Stomach (tissue), 9 donors: Measurements from ENCODE around the gene NPM3. TPM values are rescaled to one million over a fixed set of nuclear protein-coding genes. Genes with fewer than 3 reads are reported as not detected.

Source experiments
- DNase-seq, 2 donors: peaks; one replicate each; pipeline versions ENCODE4 v3.0.0 to v3.0.0-alpha.2; 2013 to 2019
- H3K27ac ChIP-seq, 5 donors: fragments of 200-600 bp in 4 of 5; sonication (generic) in 4 of 5; one replicate each; pipeline ENCODE4 v1.5.1; 2013 to 2019; ENCODE audit warnings: mild to moderate bottlenecking in 1 of 5, moderate library complexity in 1 of 5
- H3K27me3 ChIP-seq, 3 donors: fragments of 200-600 bp; sonication (generic); one replicate each; pipeline ENCODE4 v1.5.1; 2017 to 2019; ENCODE audit warnings: mixed run types in 1 of 3
- H3K36me3 ChIP-seq, 4 donors: fragments of 200-600 bp; sonication (generic); 1 replicate in 3 of 4; 2 replicates in 1 of 4; pipeline ENCODE4 v1.5.1; 2016 to 2019
- H3K4me1 ChIP-seq, 4 donors: fragments of 200-600 bp; sonication (generic); one replicate each; pipeline ENCODE4 v1.5.1; 2016 to 2019
- H3K4me3 ChIP-seq, 4 donors: fragments of 200-600 bp; sonication (generic) in 3 of 4; one replicate each; pipeline ENCODE4 v1.5.1; 2016 to 2019; ENCODE audit warnings: mild to moderate bottlenecking in 1 of 4
- H3K9me3 ChIP-seq, 4 donors: fragments of 200-600 bp; sonication (generic); one replicate each; pipeline ENCODE4 v1.5.1; 2016 to 2019
- EP300 ChIP-seq: sonication (generic); formaldehyde crosslinking; IDR thresholded peaks from one replicate; pipeline ENCODE4 v1.6.1; 2017; ENCODE audit warnings: antibody characterized with exemption
- POLR2A ChIP-seq, 4 donors: fragments of 450-650 bp; IDR thresholded peaks; one replicate each; pipeline ENCODE4 v1.6.1; 2016; ENCODE audit warnings: antibody characterized with exemption in 4 of 4, control low read depth in 2 of 4, mild to moderate bottlenecking in 1 of 4, moderate library complexity in 1 of 4
- POLR2AphosphoS5 ChIP-seq, 3 donors: sonication (generic); formaldehyde crosslinking; IDR thresholded peaks; one replicate each; pipeline ENCODE4 v1.6.1; 2016; ENCODE audit warnings: antibody characterized with exemption in 3 of 3
- WGBS, 5 donors: extraction: QIAGEN DNeasy Blood & Tissue Kit in 3 of 5; methylation state at CpG; one replicate each; pipeline versions ENCODE4 v1.1.5 to v1.1.7; 2013 to 2018; 5-methylcytosine and 5-hydroxymethylcytosine counted together
- intact Hi-C: fragments of 100-400 bp; cut with DNase I; formaldehyde crosslinking; loops from one replicate; pipeline ENCODE4 v1.15.1; 2023; ENCODE audit warnings: low total_unique reads
- polyA plus RNA-seq, 3 donors: library from polyadenylated mRNA; stranded (reverse); fragments of 200-250 nt; gene quantifications; one replicate each; pipeline ENCODE4 v1.2.3, GENCODE V29; 2013
- total RNA-seq, 5 donors: library from RNA; depleted of rRNA; stranded (reverse); fragments of >200 nt; gene quantifications; one replicate each; pipeline versions ENCODE4 v1.1.0 to v1.2.3, GENCODE V29; 2014 to 2016
- TF ChIP-seq, protein P1 (sequence below), 7 experiments: fragments of 450-650 bp in 4 of 7; fragments of 200-600 bp in 3 of 7; sonication (generic) in 3 of 7; IDR thresholded peaks; one replicate each; pipeline ENCODE4 v1.5.1; 2016 to 2019; ENCODE audit warnings: antibody characterized with exemption in 7 of 7, control low read depth in 2 of 7, mild to moderate bottlenecking in 1 of 7
- donor health status: healthy with polysubstance abuse.
- donor health status: Bipolar disorder and iron deficiency.
- donor health status: healthy.

NPM3 gene
- total and polyA plus RNA-seq, 8 donors = 2.3 to 68.1 (median 26.0) TPM; not detected in 1

DNA sequence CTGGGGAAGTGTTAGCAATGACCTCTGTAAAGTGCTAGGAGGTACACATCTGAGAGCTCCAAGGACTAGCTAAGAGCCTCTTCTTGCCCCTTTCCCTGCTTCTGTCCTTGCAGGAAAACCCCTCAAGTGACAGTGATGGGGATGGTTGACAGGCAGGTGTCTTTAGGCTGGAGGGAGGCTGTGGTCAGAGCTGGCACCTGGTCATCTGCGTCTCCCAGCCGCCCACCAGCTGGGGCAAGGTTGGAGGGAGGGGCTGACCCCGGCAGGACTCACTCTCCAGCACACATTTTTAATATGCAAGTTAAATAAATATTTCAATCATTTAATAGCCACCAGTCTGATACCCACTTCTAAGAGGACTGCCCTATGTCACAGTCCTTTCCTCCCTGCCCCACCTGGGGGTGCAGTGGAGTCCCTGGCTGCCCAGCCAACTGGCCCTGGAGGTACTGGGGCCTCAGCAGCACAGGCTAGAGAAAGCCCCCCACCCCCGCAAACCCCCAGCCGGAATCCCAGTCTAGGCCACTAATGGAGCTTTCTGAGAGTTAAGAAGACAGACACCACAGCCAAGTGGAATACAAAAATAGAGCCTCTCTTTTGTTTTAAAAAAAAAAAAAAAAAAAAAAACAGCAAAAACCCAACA, 13.6 kb downstream of the NPM3 start:
- intact Hi-C loops = no loop called here
- H3K9me3 ChIP-seq = no peaks in the 10 kb centered on the region
- 79 to 88% (median 81%) methylated on average over 5 of the region's 5 CpGs for WGBS, 5 donors
- H3K27me3 ChIP-seq = peaks cover 20 to 98% (median 50%) of the 10 kb centered on the region in 3 donors
- no peak overlapping the region for H3K27ac ChIP-seq
- no peaks in the 10 kb centered on the region for H3K36me3 ChIP-seq
- TF ChIP-seq POLR2AphosphoS5 (IDR thresholded peaks at IDR 0.05) (no peak), EP300 (no peak)
- TF ChIP-seq, protein P1, sequence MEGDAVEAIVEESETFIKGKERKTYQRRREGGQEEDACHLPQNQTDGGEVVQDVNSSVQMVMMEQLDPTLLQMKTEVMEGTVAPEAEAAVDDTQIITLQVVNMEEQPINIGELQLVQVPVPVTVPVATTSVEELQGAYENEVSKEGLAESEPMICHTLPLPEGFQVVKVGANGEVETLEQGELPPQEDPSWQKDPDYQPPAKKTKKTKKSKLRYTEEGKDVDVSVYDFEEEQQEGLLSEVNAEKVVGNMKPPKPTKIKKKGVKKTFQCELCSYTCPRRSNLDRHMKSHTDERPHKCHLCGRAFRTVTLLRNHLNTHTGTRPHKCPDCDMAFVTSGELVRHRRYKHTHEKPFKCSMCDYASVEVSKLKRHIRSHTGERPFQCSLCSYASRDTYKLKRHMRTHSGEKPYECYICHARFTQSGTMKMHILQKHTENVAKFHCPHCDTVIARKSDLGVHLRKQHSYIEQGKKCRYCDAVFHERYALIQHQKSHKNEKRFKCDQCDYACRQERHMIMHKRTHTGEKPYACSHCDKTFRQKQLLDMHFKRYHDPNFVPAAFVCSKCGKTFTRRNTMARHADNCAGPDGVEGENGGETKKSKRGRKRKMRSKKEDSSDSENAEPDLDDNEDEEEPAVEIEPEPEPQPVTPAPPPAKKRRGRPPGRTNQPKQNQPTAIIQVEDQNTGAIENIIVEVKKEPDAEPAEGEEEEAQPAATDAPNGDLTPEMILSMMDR (IDR thresholded peaks at IDR 0.05) = no peak
- DNase-seq = no peak
- H3K4me3 ChIP-seq = no peak overlapping the region
- peaks cover under 1 to 17% (median 7%) of the 10 kb centered on the region in 4 donors for H3K4me1 ChIP-seq

DNA sequence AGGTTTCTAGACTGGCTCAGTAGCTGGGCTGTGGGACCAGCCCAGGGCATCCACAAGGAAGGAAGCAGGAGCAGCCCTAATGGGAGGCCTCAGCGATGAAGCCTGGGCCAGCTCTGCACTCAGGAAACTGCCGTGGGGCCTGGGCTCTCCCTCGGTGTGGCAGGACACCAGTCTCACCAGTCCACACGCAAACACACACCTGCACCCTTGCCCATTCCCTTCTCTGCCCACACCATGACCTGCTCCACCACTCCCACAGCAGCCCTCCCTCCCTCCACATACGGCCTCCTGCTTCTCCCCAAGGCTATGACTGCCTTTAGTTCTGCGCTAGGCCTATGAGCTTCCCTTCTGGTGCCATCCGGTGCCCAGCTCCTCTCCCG, 14.5 kb downstream of the NPM3 start:
- peaks cover 0 to 8% (median 2%) of the 10 kb centered on the region in 4 donors for H3K4me1 ChIP-seq
- WGBS, 5 donors = 80 to 89% (median 86%) methylated on average over 6 to 8 of the region's 8 CpGs
- H3K27ac ChIP-seq = no peak overlapping the region
- intact Hi-C loops = no loop called here
- peaks cover 14 to 96% (median 41%) of the 10 kb centered on the region in 3 donors for H3K27me3 ChIP-seq
- no peaks in the 10 kb centered on the region for H3K9me3 ChIP-seq
- TF ChIP-seq POLR2A (IDR thresholded peaks at IDR 0.05) = no peak
- TF ChIP-seq, protein P1 (IDR thresholded peaks at IDR 0.05) = no peak
- TF ChIP-seq EP300 = no peak
- no peak for TF ChIP-seq POLR2AphosphoS5 (IDR thresholded peaks at IDR 0.05)
- H3K4me3 ChIP-seq = no peak overlapping the region
- no peaks in the 10 kb centered on the region for H3K36me3 ChIP-seq
- DNase-seq = no peak

DNA sequence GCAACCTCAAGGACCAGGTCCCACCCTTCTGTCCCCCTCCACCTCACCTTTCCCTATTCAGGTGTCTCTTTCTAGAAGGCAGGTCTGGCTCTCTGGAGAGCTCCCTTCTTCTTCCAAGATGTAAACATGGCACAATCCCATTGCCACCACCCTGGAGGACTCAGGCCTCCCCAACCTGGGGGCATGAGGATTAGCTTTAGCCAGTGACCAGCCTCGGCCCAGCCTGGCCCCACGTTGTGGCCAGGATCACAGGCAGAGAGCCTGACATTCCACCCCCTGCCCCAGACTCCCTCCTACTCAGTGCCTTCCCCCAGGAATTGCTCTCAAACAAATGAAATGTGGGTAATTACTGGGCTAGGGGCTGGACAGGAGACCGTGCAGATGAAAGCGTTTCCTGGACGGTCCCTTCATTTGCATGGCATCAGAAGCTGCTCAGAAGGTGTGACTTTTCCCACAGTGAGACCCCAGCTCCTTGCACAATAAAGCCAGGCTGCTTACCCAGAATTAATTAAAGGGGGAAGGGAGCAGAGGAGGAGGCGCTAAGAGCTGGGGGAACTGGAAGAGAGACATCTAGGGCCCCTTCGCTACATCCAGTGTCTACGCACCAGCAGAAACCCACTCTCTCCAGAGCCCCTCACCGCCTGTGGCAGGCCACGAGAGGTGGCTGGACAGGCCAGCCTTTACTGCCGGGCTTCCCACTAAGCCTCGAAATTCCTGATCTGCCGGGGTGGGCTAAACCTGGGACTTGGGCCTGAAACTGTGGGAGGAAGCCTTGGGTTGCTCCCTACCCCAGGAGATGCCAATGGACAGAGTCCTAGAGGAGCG, 15.1 kb downstream of the NPM3 start:
- H3K4me3 ChIP-seq = no peak overlapping the region
- peaks cover 11 to 96% (median 35%) of the 10 kb centered on the region in 3 donors for H3K27me3 ChIP-seq
- H3K36me3 ChIP-seq = no peaks in the 10 kb centered on the region
- intact Hi-C loops = no loop called here
- WGBS, 5 donors = 65 to 73% (median 73%) methylated on average over 12 to 14 of the region's 14 CpGs
- DNase-seq = no peak
- H3K9me3 ChIP-seq = no peaks in the 10 kb centered on the region
- TF ChIP-seq POLR2AphosphoS5 (IDR thresholded peaks at IDR 0.05) = no peak
- TF ChIP-seq, protein P1 (IDR thresholded peaks at IDR 0.05) = no peak
- H3K27ac ChIP-seq = no peak overlapping the region
- peaks cover 0 to 2% (median under 1%) of the 10 kb centered on the region in 4 donors for H3K4me1 ChIP-seq

DNA sequence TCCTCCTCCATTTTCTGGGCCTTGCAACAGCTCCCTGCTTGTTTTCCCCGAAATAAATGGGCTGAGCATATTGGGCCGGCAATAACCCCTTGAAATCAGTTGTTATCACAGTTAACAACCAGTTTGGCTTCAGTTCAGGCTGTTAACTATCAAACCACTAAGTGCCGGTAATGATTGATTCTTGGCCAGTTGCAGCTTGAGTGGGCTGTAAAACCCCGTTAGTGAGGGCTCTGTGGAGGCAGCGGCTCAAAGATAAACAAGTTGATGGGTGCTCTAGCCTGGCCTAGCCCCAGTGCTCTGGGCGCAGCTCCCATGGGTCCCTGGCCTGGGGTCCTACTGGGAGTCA, 15.7 kb downstream of the NPM3 start:
- H3K9me3 ChIP-seq = no peaks in the 10 kb centered on the region
- H3K27ac ChIP-seq = no peak overlapping the region
- peak in 1 of 2 donors; percentile 14 for DNase-seq
- peaks cover 5 to 95% (median 29%) of the 10 kb centered on the region in 3 donors for H3K27me3 ChIP-seq
- H3K36me3 ChIP-seq = no peaks in the 10 kb centered on the region
- no peak overlapping the region for H3K4me3 ChIP-seq
- no peaks in the 10 kb centered on the region for H3K4me1 ChIP-seq
- WGBS, 5 donors = 27 to 39% (median 36%) methylated on average over 6 of the region's 6 CpGs
- intact Hi-C loops = no loop called here
- TF ChIP-seq POLR2A (IDR thresholded peaks at IDR 0.05) = no peak
- no peak for TF ChIP-seq EP300
- TF ChIP-seq, protein P1 (IDR thresholded peaks at IDR 0.05) = no peak
- no peak for TF ChIP-seq POLR2AphosphoS5 (IDR thresholded peaks at IDR 0.05)
